WI38 (cell line): ENCODE data around the gene CES2.
A peak's percentile ranks its signal among the peaks of the same experiment; 100 is the strongest.

ENCODE experiments used
- H3K4me3 ChIP-seq: 2 replicates; pipeline ENCODE4 v1.5.1; 2011; ENCODE audit warnings: low read depth, mild to moderate bottlenecking, control low read depth, low read length
- CTCF ChIP-seq: IDR thresholded peaks from 2 replicates; pipeline ENCODE4 v1.5.1; 2012; ENCODE audit warnings: low read depth, mild to moderate bottlenecking, control low read depth, low read length

The CES2 gene

GRCh38 chr16:66903544-66904427 is 31.5 kb upstream of the CES2 start:
- no peak for TF ChIP-seq CTCF
- H3K4me3 ChIP-seq: no peak overlapping the region

- no peak for TF ChIP-seq CTCF
- no peak overlapping the region for H3K4me3 ChIP-seq
These were observed 30.9 kb upstream of the CES2 start for GRCh38 chr16:66904428-66904845.

GRCh38 chr16:66904846-66905632 is 30.3 kb upstream of the CES2 start:
- H3K4me3 ChIP-seq: peak overlapping the region; percentile 32
- TF ChIP-seq CTCF: no peak

GRCh38 chr16:66905633-66906539 is 29.4 kb upstream of the CES2 start:
- H3K4me3 ChIP-seq: no peak overlapping the region
- no peak for TF ChIP-seq CTCF

- H3K4me3 ChIP-seq: no peak overlapping the region
- no peak for TF ChIP-seq CTCF
These were observed 28.1 kb upstream of the CES2 start for GRCh38 chr16:66906916-66907836.

GRCh38 chr16:66908116-66908515 is 27.2 kb upstream of the CES2 start:
- no peak for TF ChIP-seq CTCF
- no peak overlapping the region for H3K4me3 ChIP-seq
